Activated CD4-positive, alpha-beta T cell treated with anti-CD3 and anti-CD28 coated beads, Interleukin-2, amount 50 U/mL, for 48 hours (primary cell): ENCODE measurements around the gene ADAMTS3.

Experiments used
- DNase-seq, 2 experiments: peaks; one replicate each; pipeline ENCODE4 v3.0.0-alpha.2; 2020

The ADAMTS3 gene

GRCh38 chr4:72275381-72275780 is 293.6 kb downstream of the ADAMTS3 start:
- DNase-seq = no peak

- DNase-seq = no peak
Observed at GRCh38 chr4:72274251-72274650, 294.8 kb downstream of the ADAMTS3 start.

- no peak for DNase-seq
Observed at GRCh38 chr4:72255269-72255668, 313.8 kb downstream of the ADAMTS3 start.

- DNase-seq = no peak
Observed at GRCh38 chr4:72243641-72244040, 325.4 kb downstream of the ADAMTS3 start.

GRCh38 chr4:72239487-72240116 is 329.4 kb downstream of the ADAMTS3 start:
- DNase-seq = no peak
